ENCODE data around the gene OR2H1.

OR2H1 gene

DNA sequence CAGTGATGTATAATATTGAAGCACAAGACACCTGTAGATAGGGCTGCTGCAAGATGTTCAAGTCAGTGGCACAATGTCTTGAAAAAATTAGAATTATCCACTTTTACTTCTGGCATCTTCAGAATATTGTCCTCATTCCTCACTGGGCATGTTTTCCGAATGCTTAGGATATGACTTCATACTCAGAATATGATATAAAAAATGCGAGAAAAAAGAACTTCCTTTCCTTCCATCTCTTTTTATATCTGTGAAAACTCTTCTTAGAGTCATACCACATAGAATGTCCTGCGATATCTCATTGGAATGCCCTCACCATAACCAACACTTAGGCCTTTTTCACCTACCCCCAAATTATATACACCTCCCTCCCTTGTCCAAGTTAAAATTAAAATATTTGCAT is 26.2 kb downstream of the OR2H1 start:
- H3K27ac ChIP-seq = no peak overlapping the region
- TF ChIP-seq, protein P1, sequence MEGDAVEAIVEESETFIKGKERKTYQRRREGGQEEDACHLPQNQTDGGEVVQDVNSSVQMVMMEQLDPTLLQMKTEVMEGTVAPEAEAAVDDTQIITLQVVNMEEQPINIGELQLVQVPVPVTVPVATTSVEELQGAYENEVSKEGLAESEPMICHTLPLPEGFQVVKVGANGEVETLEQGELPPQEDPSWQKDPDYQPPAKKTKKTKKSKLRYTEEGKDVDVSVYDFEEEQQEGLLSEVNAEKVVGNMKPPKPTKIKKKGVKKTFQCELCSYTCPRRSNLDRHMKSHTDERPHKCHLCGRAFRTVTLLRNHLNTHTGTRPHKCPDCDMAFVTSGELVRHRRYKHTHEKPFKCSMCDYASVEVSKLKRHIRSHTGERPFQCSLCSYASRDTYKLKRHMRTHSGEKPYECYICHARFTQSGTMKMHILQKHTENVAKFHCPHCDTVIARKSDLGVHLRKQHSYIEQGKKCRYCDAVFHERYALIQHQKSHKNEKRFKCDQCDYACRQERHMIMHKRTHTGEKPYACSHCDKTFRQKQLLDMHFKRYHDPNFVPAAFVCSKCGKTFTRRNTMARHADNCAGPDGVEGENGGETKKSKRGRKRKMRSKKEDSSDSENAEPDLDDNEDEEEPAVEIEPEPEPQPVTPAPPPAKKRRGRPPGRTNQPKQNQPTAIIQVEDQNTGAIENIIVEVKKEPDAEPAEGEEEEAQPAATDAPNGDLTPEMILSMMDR (conservative IDR thresholded peaks at IDR 0.05) = no peak
- no peak for TF ChIP-seq ZFX (IDR thresholded peaks at IDR 0.05)

DNA sequence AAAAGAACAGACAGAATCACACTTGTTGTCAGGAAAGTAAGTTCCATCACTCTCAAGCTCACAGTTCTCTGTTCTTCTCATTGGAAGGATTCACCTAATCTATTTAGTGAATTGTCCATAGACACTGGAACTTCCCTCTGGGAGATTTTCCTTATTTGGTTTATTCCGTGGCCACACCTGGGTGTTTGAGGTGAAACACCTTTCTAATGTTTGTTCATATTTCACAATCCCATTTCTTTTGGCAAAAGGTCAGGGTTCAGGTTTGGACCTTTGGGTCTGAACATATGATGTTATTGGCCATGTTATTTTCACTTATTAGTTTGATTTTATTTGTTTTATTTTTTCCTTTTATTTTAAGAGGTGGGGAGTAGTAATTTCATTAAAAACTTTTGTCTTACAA is 26.8 kb downstream of the OR2H1 start:
- no peak overlapping the region for H3K27ac ChIP-seq
- TF ChIP-seq, protein P1 (conservative IDR thresholded peaks at IDR 0.05) = no peak
- no peak for TF ChIP-seq ZFX (IDR thresholded peaks at IDR 0.05)

DNA sequence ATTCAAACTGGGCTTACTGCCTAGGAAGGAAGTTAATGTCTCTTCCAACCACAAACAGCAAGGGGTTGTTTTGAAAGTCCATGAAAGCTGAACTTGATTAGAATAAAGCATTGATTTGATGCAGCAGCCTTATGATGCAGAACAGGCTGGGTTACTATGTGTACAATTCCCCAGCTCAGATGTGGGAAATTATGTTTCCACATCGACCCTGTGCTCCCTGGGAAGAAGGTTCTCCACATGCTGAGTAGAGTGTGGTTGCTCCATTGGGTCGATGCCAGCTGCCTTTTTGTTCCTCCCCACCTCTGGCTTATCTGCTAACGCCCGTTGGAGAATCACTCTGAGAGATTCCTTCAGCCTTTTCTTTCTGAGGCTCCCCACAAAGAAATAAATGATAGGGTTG is 29.6 kb downstream of the OR2H1 start:
- no peak for TF ChIP-seq ZFX (IDR thresholded peaks at IDR 0.05)
- TF ChIP-seq, protein P1 (conservative IDR thresholded peaks at IDR 0.05) = no peak

DNA sequence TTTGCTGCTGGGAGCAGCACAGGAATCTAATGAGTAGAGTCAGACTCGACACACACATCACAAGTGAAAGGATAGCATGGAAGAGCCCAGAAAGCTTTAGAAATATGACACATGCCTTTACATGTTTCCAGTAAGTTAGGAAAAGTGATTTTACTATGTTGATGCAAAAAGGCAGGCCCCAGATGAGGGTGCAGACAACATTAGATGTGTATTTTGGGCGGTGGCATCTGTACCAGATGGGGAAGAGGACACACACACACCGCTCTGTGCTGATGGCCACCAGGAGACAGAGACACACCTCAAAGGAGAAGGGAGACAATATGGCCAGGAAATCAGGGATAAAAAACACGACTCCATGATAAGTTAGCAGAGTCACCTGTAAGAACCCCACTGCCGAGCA is 30.2 kb downstream of the OR2H1 start:
- no peak overlapping the region for H3K27ac ChIP-seq
- TF ChIP-seq ZFX (IDR thresholded peaks at IDR 0.05) = no peak
- TF ChIP-seq, protein P1 (conservative IDR thresholded peaks at IDR 0.05) = no peak

More for the DNA sequence above, 29.6 kb downstream of the OR2H1 start:
- H3K27ac ChIP-seq = no peak overlapping the region

DNA sequence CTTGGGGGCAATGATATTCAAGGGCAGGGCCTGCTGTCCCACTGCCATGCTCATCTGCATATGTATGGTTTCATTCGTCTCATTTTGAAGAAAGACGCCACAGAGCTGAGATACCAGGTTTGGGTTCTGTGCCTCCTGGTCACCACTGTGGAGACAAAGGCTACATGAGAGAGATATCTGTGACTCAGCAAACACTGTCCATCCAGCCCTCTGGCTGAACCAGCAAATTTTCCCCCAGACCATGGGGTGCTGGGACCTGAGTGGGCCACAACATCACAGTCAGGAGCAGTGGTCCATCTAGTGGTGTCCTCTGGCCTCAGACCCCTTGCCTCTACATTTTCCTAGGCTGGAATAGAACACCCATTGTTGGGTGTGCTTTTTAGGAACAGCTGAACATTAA is 30.7 kb downstream of the OR2H1 start, which contains the start of gene MAS1L:
MAS1L (minus strand) TSS at position 297 of the 400 bp plus-strand sequence; CDS start at position 243, 54 bp downstream.
- H3K27ac ChIP-seq = no peak within 1 kb of the TSS
- TF ChIP-seq, protein P1 (conservative IDR thresholded peaks at IDR 0.05) = no peak
- no peak for TF ChIP-seq ZFX (IDR thresholded peaks at IDR 0.05)

DNA sequence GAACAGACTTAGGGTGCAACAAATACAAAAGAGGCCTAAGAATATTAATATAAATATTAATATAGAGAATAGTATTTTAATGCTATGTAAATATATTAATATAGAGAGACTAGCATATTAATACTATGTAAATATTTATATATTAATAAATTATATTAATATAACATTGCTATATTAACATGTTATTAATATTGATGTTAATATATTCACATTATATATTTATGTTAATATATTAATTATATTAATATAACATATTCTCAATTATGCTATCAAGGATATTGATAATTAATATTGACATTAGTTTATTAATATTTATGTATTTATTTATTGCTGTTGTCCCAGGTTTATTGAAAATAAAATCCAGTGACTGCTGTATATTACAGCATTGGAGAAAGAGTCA is 31.9 kb downstream of the OR2H1 start:
- TF ChIP-seq, protein P1 (conservative IDR thresholded peaks at IDR 0.05) = no peak
- no peak for TF ChIP-seq ZFX (IDR thresholded peaks at IDR 0.05)
- no peak overlapping the region for H3K27ac ChIP-seq

DNA sequence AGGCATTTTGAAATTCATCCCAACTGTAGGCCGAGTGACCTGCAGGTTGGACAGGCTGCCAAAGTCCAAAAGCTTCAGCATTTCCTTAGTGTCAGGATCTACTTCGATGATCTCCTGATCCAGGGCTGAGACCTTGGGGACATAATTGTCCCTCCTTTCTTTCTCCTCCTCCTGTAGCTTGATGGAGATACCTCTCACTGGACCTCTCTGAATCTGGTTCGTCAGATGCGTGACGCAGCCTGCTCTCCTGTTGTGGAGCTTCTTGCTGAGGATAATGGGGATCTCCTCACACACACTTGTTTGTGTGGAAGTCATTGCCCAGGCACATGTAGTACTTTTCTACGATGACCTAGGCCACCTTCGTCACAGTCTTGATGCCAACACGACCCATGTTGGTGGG is 32.3 kb downstream of the OR2H1 start:
- no peak for TF ChIP-seq ZFX (IDR thresholded peaks at IDR 0.05)
- TF ChIP-seq, protein P1 (conservative IDR thresholded peaks at IDR 0.05) = no peak

More for the DNA sequence above, 32.3 kb downstream of the OR2H1 start:
- no peak overlapping the region for H3K27ac ChIP-seq

Measured in C4-2B (cell line).